PC-9 (cell line): ENCODE measurements around the gene ZBTB49. TPM values are rescaled to one million over a fixed set of nuclear protein-coding genes. Genes with fewer than 3 reads are reported as not detected.

Experiments
- BruUV-seq: library from RNA; stranded (reverse); fragments of 400-500 nt; replicated peaks from 2 replicates; lab custom pipeline; 2021; lab: Mats Ljungman, UMichigan
- CTCF ChIA-PET: fragments of 300-600 bp; sonication (Branson Sonifier 250); formaldehyde crosslinking; loops from one replicate; lab custom pipeline; 2022; ENCODE audit warnings: antibody characterized with exemption; lab: Charles Lee
- POLR2A ChIA-PET: fragments of 300-600 bp; sonication (Branson Sonifier 250); formaldehyde crosslinking; loops from one replicate; lab custom pipeline; 2022; ENCODE audit warnings: antibody characterized with exemption; ENCODE audit not compliant: unreplicated experiment; lab: Charles Lee
- DNase-seq, 2 experiments: peaks; one replicate each; pipeline versions ENCODE4 v3.0.0 to v3.0.0-alpha.2; 2015 to 2022; ENCODE audit warnings: mixed read lengths in 1 of 2
- H2AFZ ChIP-seq: fragments of 200-600 bp; sonication (generic); 2 replicates; pipeline ENCODE4 v1.8.1; 2017; ENCODE audit warnings: antibody characterized with exemption
- H3F3A ChIP-seq: fragments of 200-600 bp; sonication (generic); 2 replicates; pipeline ENCODE4 v1.8.1; 2017; ENCODE audit warnings: antibody characterized with exemption, mild to moderate bottlenecking, low read depth; ENCODE audit not compliant: insufficient read depth
- H3K27ac ChIP-seq: fragments of 200-600 bp; sonication (generic); 2 replicates; pipeline ENCODE4 v1.6.1; 2016; ENCODE audit warnings: mixed run types
- H3K27me3 ChIP-seq: fragments of 200-600 bp; sonication (generic); 2 replicates; pipeline ENCODE4 v1.6.1; 2016; ENCODE audit warnings: low read depth, mixed run types; ENCODE audit not compliant: insufficient read depth
- H3K36me3 ChIP-seq: fragments of 200-600 bp; sonication (generic); 2 replicates; pipeline ENCODE4 v1.6.1; 2016; ENCODE audit warnings: low read depth, mixed run types
- H3K4me1 ChIP-seq: fragments of 200-600 bp; sonication (generic); replicated peaks from 2 replicates; pipeline ENCODE4 v1.6.1; 2016; ENCODE audit warnings: mixed run types; ENCODE audit not compliant: insufficient read depth
- H3K4me2 ChIP-seq: fragments of 200-600 bp; sonication (generic); 2 replicates; pipeline ENCODE4 v1.6.1; 2017; ENCODE audit warnings: mixed run types
- H3K4me3 ChIP-seq: fragments of 200-600 bp; sonication (generic); 2 replicates; pipeline ENCODE4 v1.6.1; 2016; ENCODE audit warnings: mixed run types
- H3K79me2 ChIP-seq: fragments of 200-600 bp; sonication (generic); 2 replicates; pipeline ENCODE4 v1.6.1; 2017; ENCODE audit warnings: low read depth, mixed run types
- H3K9me2 ChIP-seq: fragments of 200-600 bp; sonication (generic); 2 replicates; pipeline ENCODE4 v1.8.1; 2017; ENCODE audit warnings: mild to moderate bottlenecking; ENCODE audit not compliant: insufficient read depth
- H3K9me3 ChIP-seq: fragments of 200-600 bp; sonication (generic); 2 replicates; pipeline ENCODE4 v1.8.1; 2016; ENCODE audit warnings: low read depth; ENCODE audit not compliant: insufficient read depth
- H4K20me1 ChIP-seq: fragments of 200-600 bp; sonication (generic); 2 replicates; pipeline ENCODE4 v1.8.1; 2017; ENCODE audit not compliant: insufficient read depth
- CTCF ChIP-seq: fragments of 200-600 bp; sonication (generic); conservative IDR thresholded peaks from 2 replicates; pipeline ENCODE4 v1.6.1; 2017; ENCODE audit warnings: mixed run types, antibody characterized with exemption, mild to moderate bottlenecking, moderate library complexity
- EZH2 ChIP-seq: fragments of 200-600 bp; sonication (generic); IDR thresholded peaks from 2 replicates; pipeline ENCODE4 v1.8.0; 2017; ENCODE audit warnings: antibody characterized with exemption, low read depth
- intact Hi-C: fragments of 100-400 bp; cut with micrococcal nuclease; formaldehyde crosslinking; loops from one replicate; pipeline ENCODE4 v1.10.0; 2022; ENCODE audit not compliant: unreplicated experiment
- total RNA-seq: library from RNA; stranded (reverse); gene quantifications from 2 replicates; pipeline ENCODE4 v1.2.3, GENCODE V29; 2021

Gene ZBTB49
- total RNA-seq, 1 experiment from 2014 or later: 5.3 TPM

- Histone ChIP-seq H3F3A (peaks cover 5% of the 10 kb centered on the region; the same call in 1 of the 2 replicates), H3K4me1 (peaks cover 8% of the 10 kb centered on the region), H3K79me2 (no peaks in the 10 kb centered on the region), H3K27me3 (peaks cover 9% of the 10 kb centered on the region; the same call in 1 of the 2 replicates), H3K9me3 (no peaks in the 10 kb centered on the region), H3K27ac (no peak overlapping the region), H3K36me3 (no peaks in the 10 kb centered on the region), H3K4me2 (peak overlapping the region; percentile 61), H3K9me2 (no peaks in the 10 kb centered on the region), H2AFZ (0 out of 2 replicates have a peak overlapping the region, but pooled peaks have one; percentile 16), H3K4me3 (peak overlapping the region; percentile 18; the same call in 1 of the 2 replicates), H4K20me1 (no peaks in the 10 kb centered on the region)
- TF ChIP-seq EZH2 (no peak), CTCF (no peak)
- ChIA-PET POLR2A (interaction anchor here (0.7 to 0.9 kb wide), 2 partner anchors 11 to 12 kb away, joined by 3 to 4 read pairs; partner anchors contain the start of gene TMEM128), CTCF (interaction anchor here (0.7 kb wide), 2 partner anchors 72 to 1739 kb away, joined by 3 to 5 read pairs; no protein-coding TSS in a partner anchor)
- no peak for DNase-seq
- no TSS peak for BruUV-seq
- intact Hi-C loops: loop anchor here (2.0 to 5.0 kb wide), 2 partner anchors 75 to 173 kb away; no protein-coding TSS in a partner anchor
These were observed 30.5 kb upstream of the ZBTB49 start for GRCh38 chr4:4259484-4260100.

- peak overlapping the region; percentile 61; the same call in 1 of the 2 replicates for H3K4me2 ChIP-seq
- ChIA-PET CTCF (interaction anchor here (0.7 kb wide), 2 partner anchors 71 to 1738 kb away, joined by 3 to 5 read pairs; no protein-coding TSS in a partner anchor), POLR2A (interaction anchor here (0.7 to 0.9 kb wide), 2 partner anchors 12 kb away, joined by 3 to 4 read pairs; partner anchors contain the start of gene TMEM128)
- no peaks in the 10 kb centered on the region for H3K9me2 ChIP-seq
- H4K20me1 ChIP-seq: no peaks in the 10 kb centered on the region
- DNase-seq: peak in 1 of 2 experiments; percentile 52
- H3K9me3 ChIP-seq: no peaks in the 10 kb centered on the region
- H3K4me3 ChIP-seq: no peak overlapping the region
- no TSS peak for BruUV-seq
- H3K36me3 ChIP-seq: no peaks in the 10 kb centered on the region
- H3K4me1 ChIP-seq: peaks cover 8% of the 10 kb centered on the region
- H3K27me3 ChIP-seq: peaks cover 9% of the 10 kb centered on the region; the same call in 1 of the 2 replicates
- H3F3A ChIP-seq: peaks cover 5% of the 10 kb centered on the region; the same call in 1 of the 2 replicates
- H3K79me2 ChIP-seq: no peaks in the 10 kb centered on the region
- TF ChIP-seq CTCF (peak; percentile 55), EZH2 (no peak)
- no peak overlapping the region for H2AFZ ChIP-seq
- no peak overlapping the region for H3K27ac ChIP-seq
- intact Hi-C loops: loop anchor here (2.0 to 5.0 kb wide), 2 partner anchors 75 to 172 kb away; no protein-coding TSS in a partner anchor
These were observed 29.8 kb upstream of the ZBTB49 start for GRCh38 chr4:4260185-4260751.

- Histone ChIP-seq H3K4me3 (no peak overlapping the region), H3K9me2 (no peaks in the 10 kb centered on the region), H2AFZ (no peak overlapping the region), H3K4me2 (no peak overlapping the region), H3K27me3 (no peaks in the 10 kb centered on the region), H3K36me3 (no peaks in the 10 kb centered on the region), H3K27ac (no peak overlapping the region), H3K9me3 (no peaks in the 10 kb centered on the region), H3K79me2 (no peaks in the 10 kb centered on the region), H4K20me1 (no peaks in the 10 kb centered on the region), H3K4me1 (no peaks in the 10 kb centered on the region), H3F3A (no peaks in the 10 kb centered on the region)
- ChIA-PET CTCF (no interaction called here), POLR2A (no interaction called here)
- no peak for DNase-seq
- intact Hi-C loops: no loop called here
- TF ChIP-seq CTCF: no peak
- no peak for TF ChIP-seq EZH2
- no TSS peak for BruUV-seq
These were observed 22.1 kb upstream of the ZBTB49 start for GRCh38 chr4:4267981-4268380.
